Fibroblast of peridontal ligament (primary cell): ENCODE results near the gene ARHGAP32.
A peak's percentile ranks its signal among the peaks of the same experiment; 100 is the strongest.

Source experiments
- DNase-seq: peaks from one replicate; pipeline ENCODE4 v3.0.0-alpha.2; 2010; ENCODE audit errors: extremely low read depth

ARHGAP32 gene

GRCh38 chr11:129115652-129116586 lies 76.2 kb downstream of the ARHGAP32 start:
- peak; percentile 65 for DNase-seq

- DNase-seq = no peak
Observed at GRCh38 chr11:129109701-129110100, 82.4 kb downstream of the ARHGAP32 start.

GRCh38 chr11:129106788-129107187 lies 85.3 kb downstream of the ARHGAP32 start:
- no peak for DNase-seq

- no peak for DNase-seq
Observed at GRCh38 chr11:129102756-129103155, 89.4 kb downstream of the ARHGAP32 start.

DNA sequence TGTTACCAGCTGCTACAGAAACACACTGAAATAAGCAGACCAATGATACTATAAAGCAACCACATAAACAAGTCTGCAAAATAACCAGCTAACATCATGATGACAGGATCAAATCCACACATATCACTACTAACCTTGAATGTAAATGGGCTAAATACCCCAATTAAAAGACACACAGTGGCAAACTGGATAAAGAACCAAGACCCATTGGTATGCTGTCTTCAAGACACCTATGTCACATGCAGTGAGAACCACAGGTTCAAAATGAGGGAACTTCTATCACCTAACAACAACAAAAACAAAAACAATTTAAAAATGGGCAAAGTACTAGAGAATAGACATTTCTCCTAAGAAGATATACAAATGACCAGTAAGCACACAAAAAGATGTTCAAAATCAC lies 89.9 kb downstream of the ARHGAP32 start:
- DNase-seq = no peak

GRCh38 chr11:129093283-129093682 lies 98.8 kb downstream of the ARHGAP32 start:
- DNase-seq = no peak

DNA sequence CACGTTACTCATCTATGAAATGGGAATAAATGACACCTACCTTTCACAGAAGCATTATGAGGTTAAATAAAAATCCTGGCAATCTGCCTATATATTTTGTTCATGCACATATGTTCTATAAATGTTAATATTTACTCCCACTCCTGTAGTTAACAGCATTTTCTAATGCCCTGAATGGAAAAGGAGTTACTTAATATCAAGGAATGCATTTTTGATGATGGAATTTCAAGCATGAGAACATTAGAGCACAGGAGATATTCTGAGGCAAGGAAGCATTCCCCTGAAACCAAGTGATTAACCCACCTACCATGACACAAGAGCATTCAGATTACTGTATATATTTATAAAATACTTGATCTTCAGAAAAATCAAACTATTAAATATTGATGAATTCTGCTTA lies 102.1 kb downstream of the ARHGAP32 start:
- DNase-seq = no peak

GRCh38 chr11:129089279-129089678 lies 102.8 kb downstream of the ARHGAP32 start:
- DNase-seq = no peak

DNA sequence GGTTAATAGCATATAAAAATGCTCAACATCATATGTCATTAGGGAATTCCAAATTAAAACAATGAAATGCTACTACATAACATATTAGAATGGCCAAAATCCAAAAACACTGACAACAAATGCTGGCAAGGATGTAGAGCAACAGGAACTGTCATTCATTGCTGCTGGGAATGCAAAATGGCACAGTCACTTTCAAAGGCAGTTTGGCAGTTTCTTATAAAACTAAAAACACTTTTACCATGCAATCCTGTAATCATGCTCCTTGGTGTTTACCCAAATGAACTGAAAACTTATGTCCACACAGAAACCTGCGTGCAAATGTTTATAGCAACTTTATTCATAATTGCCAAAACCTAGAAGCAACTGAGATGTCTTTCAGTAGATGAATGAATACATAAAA lies 105.1 kb downstream of the ARHGAP32 start:
- DNase-seq = no peak

DNA sequence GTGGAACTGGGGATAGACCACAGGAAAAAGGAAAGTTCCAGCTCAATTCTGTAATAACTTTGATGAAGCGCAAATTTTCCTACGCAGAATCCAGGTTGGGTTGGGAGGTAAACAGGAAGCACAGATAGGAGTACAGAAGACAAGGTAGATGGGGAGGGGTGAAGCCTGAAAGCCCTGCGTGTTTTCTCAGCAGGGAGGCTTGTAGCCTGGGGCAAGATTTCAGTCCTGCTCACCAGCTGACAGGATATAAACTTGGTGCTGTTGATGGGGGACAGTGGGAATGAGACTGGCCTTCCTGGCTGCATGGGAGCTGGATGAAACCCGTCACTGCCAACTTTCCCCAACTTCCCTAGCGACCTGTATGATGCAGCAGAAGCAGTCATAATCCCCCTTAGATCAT lies 114.9 kb downstream of the ARHGAP32 start:
- DNase-seq = no peak

- DNase-seq = no peak
Observed at GRCh38 chr11:129075757-129076156, 116.4 kb downstream of the ARHGAP32 start.

DNA sequence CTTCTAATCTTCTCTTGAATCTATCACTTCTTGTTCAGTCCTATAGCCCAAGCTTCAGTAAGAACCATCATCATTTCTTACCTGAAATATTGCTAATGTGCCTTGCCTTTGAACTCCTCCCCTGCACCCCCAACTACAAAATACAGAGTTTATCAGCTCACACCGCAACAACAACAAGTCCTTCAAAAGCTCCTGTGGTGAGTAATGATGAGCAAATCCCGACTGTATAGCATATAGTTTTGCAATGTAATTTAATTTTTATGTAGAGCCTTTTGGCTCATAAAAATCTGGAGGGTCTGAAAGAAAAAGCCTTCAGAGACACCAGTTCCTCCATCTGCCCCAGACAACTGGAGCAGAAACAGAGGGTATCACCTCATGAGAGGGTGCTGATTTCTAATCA lies 124.7 kb downstream of the ARHGAP32 start:
- no peak for DNase-seq

- DNase-seq = no peak
Observed at GRCh38 chr11:129066229-129066628, 125.9 kb downstream of the ARHGAP32 start.

- DNase-seq = no peak
Observed at GRCh38 chr11:129063118-129063517, 129.0 kb downstream of the ARHGAP32 start.

DNA sequence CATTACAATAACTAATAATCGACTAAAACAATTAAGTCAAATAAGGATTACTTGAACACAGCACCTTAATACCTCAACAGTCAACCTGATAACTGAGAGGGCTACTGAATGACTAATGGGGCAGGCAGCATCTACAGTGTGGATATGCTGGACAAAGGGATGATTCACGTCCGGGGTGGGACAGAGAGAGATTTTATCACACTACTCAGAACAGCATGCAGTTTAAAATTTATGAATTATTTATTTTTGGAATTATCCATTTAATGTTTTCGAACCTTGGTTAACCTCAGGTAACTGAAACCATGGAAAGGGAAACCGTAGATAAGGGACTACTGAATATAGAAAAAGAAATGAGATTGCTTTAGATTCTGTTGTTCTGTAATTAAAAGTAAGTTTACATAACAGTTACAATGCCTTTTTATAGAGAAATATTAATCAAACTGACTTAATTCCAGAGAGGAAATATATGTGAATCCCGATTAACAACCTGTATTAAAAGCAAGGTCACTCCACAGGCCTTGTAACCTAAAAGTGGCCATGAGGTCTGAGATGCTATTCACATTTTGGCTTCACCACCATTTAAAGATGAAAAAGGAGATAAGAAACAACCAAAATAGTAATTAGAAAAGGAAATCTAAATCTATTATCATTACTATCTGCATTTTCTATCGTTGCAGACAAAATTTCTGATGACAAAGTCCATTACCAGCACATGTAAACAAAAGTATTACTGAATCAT lies 130.5 kb downstream of the ARHGAP32 start:
- DNase-seq = peak; percentile 2

GRCh38 chr11:129056916-129057315 lies 135.2 kb downstream of the ARHGAP32 start:
- no peak for DNase-seq

GRCh38 chr11:129055196-129055595 lies 136.9 kb downstream of the ARHGAP32 start:
- DNase-seq = no peak

- no peak for DNase-seq
Observed at GRCh38 chr11:129048911-129049310, 143.2 kb downstream of the ARHGAP32 start.

GRCh38 chr11:129045150-129045549 lies 147.0 kb downstream of the ARHGAP32 start:
- no peak for DNase-seq

DNA sequence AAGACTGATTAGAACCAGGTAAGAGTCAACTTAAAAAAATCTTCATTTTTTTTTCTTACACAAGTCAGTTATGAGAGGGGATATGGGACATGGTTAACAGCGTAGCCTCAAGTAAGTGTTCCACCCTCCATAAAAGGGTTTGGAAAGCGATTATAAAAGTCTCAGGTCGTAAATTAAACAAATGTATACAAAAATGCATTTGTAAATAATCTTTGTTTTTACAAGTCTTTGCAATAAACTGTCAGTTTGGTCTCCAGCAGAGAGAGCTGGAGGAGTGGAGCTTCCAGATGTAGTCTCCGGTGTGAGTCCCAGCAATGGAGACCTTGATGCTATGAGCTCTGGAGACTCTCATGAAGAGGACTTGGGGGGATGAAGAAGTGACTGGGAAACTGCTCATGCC lies 149.6 kb downstream of the ARHGAP32 start:
- DNase-seq = no peak

- DNase-seq = peak; percentile 50
Observed at GRCh38 chr11:129041611-129042018, 150.5 kb downstream of the ARHGAP32 start.

DNA sequence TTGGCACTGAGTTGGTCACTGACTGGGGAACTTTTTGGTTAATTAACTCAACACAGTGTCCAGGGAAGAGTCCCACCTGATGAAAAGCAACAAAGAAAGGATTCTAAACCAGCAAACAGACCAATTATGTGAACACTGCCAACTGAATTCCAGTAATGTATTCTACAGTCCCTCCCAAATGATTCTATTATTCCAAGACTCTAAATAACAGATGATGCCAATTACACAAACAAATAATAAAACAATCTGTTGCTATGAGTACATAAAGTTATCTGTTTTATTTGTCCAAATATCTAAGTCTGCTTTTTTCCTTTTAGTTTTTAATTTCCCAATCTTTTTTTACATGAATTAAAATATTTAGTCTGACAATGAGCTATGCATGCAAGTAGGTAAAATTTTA lies 151.2 kb downstream of the ARHGAP32 start:
- DNase-seq = no peak

DNA sequence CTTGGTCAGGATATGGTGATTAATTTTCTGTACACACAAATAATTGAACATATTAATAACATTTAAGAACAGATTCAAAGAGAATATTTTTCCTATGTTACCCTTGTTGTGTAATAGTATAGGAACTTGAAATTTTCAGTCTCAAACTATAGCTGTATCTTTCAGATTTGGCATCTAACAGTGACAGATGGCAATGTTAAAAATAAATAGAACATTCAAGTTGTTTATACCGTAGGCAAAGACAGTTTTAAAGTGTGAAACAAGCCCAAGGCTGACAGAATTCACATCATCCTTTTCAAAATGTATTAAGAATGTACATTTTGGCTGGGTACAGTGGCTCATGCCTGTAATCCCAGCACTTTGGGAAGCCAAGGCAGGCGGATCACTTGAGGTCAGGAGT lies 156.9 kb downstream of the ARHGAP32 start:
- no peak for DNase-seq
